SK-N-SH treated with all-trans-retinoic acid at 6 μM for 48 hours (cell line): Measurements from ENCODE around the gene KCNIP1.

Experiments used
- OSR1 ChIP-seq: fragments of 250-450 bp; sonication (Bioruptor Pico); IDR thresholded peaks from 2 replicates; pipeline ENCODE4 v1.8.0; 2022; ENCODE audit warnings: moderate library complexity, mild to moderate bottlenecking, inconsistent platforms
- PATZ1 ChIP-seq: fragments of 250-450 bp; sonication (Bioruptor Pico); IDR thresholded peaks from 2 replicates; pipeline ENCODE4 v1.8.0; 2020; ENCODE audit warnings: mild to moderate bottlenecking, moderate library complexity, borderline replicate concordance
- PPARA ChIP-seq: fragments of 250-450 bp; sonication (Bioruptor Pico); IDR thresholded peaks from 2 replicates; pipeline ENCODE4 v1.5.0; 2020; ENCODE audit warnings: mild to moderate bottlenecking, borderline replicate concordance
- RARB ChIP-seq: fragments of 250-450 bp; sonication (Bioruptor Pico); IDR thresholded peaks from 2 replicates; pipeline ENCODE4 v1.8.0; 2021; ENCODE audit warnings: mild to moderate bottlenecking, moderate library complexity
- SNAI2 ChIP-seq: fragments of 250-450 bp; sonication (Bioruptor Pico); IDR thresholded peaks from 2 replicates; pipeline ENCODE4 v1.5.0; 2020; ENCODE audit warnings: mild to moderate bottlenecking, moderate library complexity
- TOX ChIP-seq: fragments of 250-450 bp; sonication (Bioruptor Pico); IDR thresholded peaks from 2 replicates; pipeline ENCODE4 v1.8.0; 2021; ENCODE audit warnings: mild to moderate bottlenecking, moderate library complexity, borderline replicate concordance
- ZC3H10 ChIP-seq: fragments of 250-450 bp; sonication (Bioruptor Pico); IDR thresholded peaks from 2 replicates; pipeline ENCODE4 v1.5.1; 2021; ENCODE audit warnings: mild to moderate bottlenecking, moderate library complexity
- ZFP30 ChIP-seq: fragments of 450-650 bp; formaldehyde crosslinking; IDR thresholded peaks from 2 replicates; pipeline ENCODE4 v1.5.0; 2022; ENCODE audit warnings: mild to moderate bottlenecking, moderate library complexity
- ZNF70 ChIP-seq: fragments of 450-650 bp; formaldehyde crosslinking; IDR thresholded peaks from 2 replicates; pipeline ENCODE4 v1.5.0; 2020; ENCODE audit warnings: mild to moderate bottlenecking, moderate library complexity

- TF ChIP-seq PPARA (no peak), RARB (CRISPR knock-in tag) (no peak), ZC3H10 (CRISPR knock-in tag) (no peak), PATZ1 (no peak), ZNF70 (CRISPR knock-in tag) (no peak), ZFP30 (CRISPR knock-in tag) (no peak), SNAI2 (CRISPR knock-in tag) (no peak), TOX (no peak), OSR1 (CRISPR knock-in tag) (no peak)
Measured at GRCh38 chr5:170632266-170632984, 128.6 kb downstream of the KCNIP1 start.
